Vagina (tissue), 2 donors: ENCODE measurements around the gene RAB3GAP1.

Experiments
- POLR2A ChIP-seq, 2 donors: fragments of 450-650 bp; IDR thresholded peaks; one replicate each; pipeline ENCODE4 v1.6.1; 2017; ENCODE audit warnings: antibody characterized with exemption in 2 of 2, mild to moderate bottlenecking in 2 of 2, moderate library complexity in 2 of 2
- POLR2AphosphoS5 ChIP-seq, 2 donors: sonication (generic); formaldehyde crosslinking; IDR thresholded peaks; one replicate each; pipeline ENCODE4 v1.9.0; 2017; ENCODE audit warnings: antibody characterized with exemption in 2 of 2, mild to moderate bottlenecking in 2 of 2, low read depth in 1 of 2; ENCODE audit not compliant: insufficient read depth in 1 of 2
- TF ChIP-seq, protein P1 (sequence below), 3 experiments: fragments of 450-650 bp in 2 of 3; fragments of 200-600 bp in 1 of 3; sonication (generic) in 1 of 3; IDR thresholded peaks; one replicate each; pipeline ENCODE4 v1.5.1; 2017 to 2019; ENCODE audit warnings: antibody characterized with exemption in 3 of 3, mild to moderate bottlenecking in 2 of 3, moderate library complexity in 2 of 3

DNA sequence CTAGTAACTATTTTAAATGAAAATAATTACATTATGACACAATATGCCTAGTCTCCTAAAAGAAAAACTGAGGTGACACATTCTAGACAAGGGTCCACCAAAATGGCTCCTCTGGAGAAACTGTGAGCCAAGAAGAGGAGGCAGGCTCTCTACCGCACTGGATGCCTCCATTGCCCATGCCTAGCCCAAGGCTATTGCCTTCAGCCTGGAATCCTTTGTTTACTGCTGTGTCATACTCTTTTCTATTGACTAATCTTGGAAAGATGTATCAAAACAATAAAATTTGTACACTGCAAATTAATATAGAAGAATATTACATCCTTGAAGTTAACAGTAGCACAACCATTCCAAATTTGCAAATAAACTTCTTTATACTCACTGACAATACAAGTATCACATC lies 167.1 kb downstream of the RAB3GAP1 start:
- TF ChIP-seq, protein P1, sequence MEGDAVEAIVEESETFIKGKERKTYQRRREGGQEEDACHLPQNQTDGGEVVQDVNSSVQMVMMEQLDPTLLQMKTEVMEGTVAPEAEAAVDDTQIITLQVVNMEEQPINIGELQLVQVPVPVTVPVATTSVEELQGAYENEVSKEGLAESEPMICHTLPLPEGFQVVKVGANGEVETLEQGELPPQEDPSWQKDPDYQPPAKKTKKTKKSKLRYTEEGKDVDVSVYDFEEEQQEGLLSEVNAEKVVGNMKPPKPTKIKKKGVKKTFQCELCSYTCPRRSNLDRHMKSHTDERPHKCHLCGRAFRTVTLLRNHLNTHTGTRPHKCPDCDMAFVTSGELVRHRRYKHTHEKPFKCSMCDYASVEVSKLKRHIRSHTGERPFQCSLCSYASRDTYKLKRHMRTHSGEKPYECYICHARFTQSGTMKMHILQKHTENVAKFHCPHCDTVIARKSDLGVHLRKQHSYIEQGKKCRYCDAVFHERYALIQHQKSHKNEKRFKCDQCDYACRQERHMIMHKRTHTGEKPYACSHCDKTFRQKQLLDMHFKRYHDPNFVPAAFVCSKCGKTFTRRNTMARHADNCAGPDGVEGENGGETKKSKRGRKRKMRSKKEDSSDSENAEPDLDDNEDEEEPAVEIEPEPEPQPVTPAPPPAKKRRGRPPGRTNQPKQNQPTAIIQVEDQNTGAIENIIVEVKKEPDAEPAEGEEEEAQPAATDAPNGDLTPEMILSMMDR (IDR thresholded peaks at IDR 0.05) = no peak
- TF ChIP-seq POLR2A (IDR thresholded peaks at IDR 0.05) (no peak), POLR2AphosphoS5 (IDR thresholded peaks at IDR 0.05; ENCODE audit: insufficient read depth in 1 of 2, low read depth in 1 of 2) (no peak)
